ENCODE results near the gene SERPINB1. TPM values are rescaled to one million over a fixed set of nuclear protein-coding genes. Genes with fewer than 3 reads are reported as not detected.
A peak's percentile ranks its signal among the peaks of the same experiment; 100 is the strongest.

Gene SERPINB1
- total RNA-seq, 4 donors from 2014 or later = 284 to 1,204 (median 702) TPM

GRCh38 chr6:2865694-2866151 lies 24.1 kb upstream of the SERPINB1 start:
- Histone ChIP-seq H3K36me3 (no peaks in the 10 kb centered on the region), H3K4me3 (no peak overlapping the region), H3K9me3 (no peaks in the 10 kb centered on the region), H3K4me1 (peaks cover 0 to 12% (median 9%) of the 10 kb centered on the region in 3 donors), H3K27me3 (no peaks in the 10 kb centered on the region), H3K27ac (peak overlapping the region in 1 of 4 donors; percentile 29)
- 54 to 59% methylated on average over 4 of the region's 4 CpGs for WGBS, 2 donors
- DNase-seq = no peak
- intact Hi-C loops (cut with DNase I) = no loop called here
- TF ChIP-seq POLR2A (IDR thresholded peaks at IDR 0.05) (no peak), CTCF (IDR thresholded peaks at IDR 0.05) (no peak)

DNA sequence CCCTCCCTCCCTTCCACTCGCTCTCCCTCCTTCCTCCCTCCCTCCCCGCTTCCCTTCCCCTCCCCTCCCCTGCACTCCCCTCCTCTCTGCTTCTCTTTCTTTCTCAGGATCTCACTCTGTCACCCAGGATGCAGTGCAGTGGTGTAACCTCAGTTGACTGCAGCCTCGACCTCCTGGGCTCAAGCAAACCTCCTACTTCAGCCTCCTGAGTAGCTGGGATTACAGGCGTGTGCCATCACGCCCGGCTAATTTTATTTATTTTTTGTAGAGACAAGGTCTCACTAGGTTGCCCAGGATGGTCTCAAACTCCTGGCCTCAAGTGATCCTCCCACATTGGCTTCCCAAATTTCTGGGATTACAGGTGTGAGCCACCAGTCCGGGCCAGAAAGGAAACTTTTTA lies 23.6 kb upstream of the SERPINB1 start:
- H3K36me3 ChIP-seq = no peaks in the 10 kb centered on the region
- no peaks in the 10 kb centered on the region for H3K27me3 ChIP-seq
- H3K4me3 ChIP-seq = no peak overlapping the region
- H3K4me1 ChIP-seq = peaks cover 0 to 12% (median 9%) of the 10 kb centered on the region in 3 donors
- intact Hi-C loops (cut with DNase I) = no loop called here
- no peak for TF ChIP-seq CTCF (IDR thresholded peaks at IDR 0.05)
- no peak for TF ChIP-seq POLR2A (IDR thresholded peaks at IDR 0.05)
- no peak for DNase-seq
- peak overlapping the region in 1 of 4 donors; percentile 29 for H3K27ac ChIP-seq
- WGBS, 2 donors = 86 to 90% methylated on average over 5 to 6 of the region's 7 CpGs
- H3K9me3 ChIP-seq = no peaks in the 10 kb centered on the region

- Histone ChIP-seq H3K27ac (no peak overlapping the region), H3K9me3 (no peaks in the 10 kb centered on the region), H3K36me3 (no peaks in the 10 kb centered on the region), H3K4me1 (peaks cover 0 to 15% (median 9%) of the 10 kb centered on the region in 3 donors), H3K27me3 (no peaks in the 10 kb centered on the region), H3K4me3 (no peak overlapping the region)
- WGBS, 2 donors = 70 to 75% methylated on average over 1 to 2 of the region's 2 CpGs
- intact Hi-C loops (cut with DNase I) = no loop called here
- TF ChIP-seq POLR2A (IDR thresholded peaks at IDR 0.05) = no peak
- TF ChIP-seq CTCF (IDR thresholded peaks at IDR 0.05) = no peak
- DNase-seq = no peak
These were observed 22.2 kb upstream of the SERPINB1 start for GRCh38 chr6:2863901-2864300.

- intact Hi-C loops (cut with DNase I) = no loop called here
- no peak overlapping the region for H3K4me3 ChIP-seq
- TF ChIP-seq CTCF (IDR thresholded peaks at IDR 0.05) (no peak), POLR2A (IDR thresholded peaks at IDR 0.05) (no peak)
These were observed 21.1 kb upstream of the SERPINB1 start for GRCh38 chr6:2862712-2863181.

DNA sequence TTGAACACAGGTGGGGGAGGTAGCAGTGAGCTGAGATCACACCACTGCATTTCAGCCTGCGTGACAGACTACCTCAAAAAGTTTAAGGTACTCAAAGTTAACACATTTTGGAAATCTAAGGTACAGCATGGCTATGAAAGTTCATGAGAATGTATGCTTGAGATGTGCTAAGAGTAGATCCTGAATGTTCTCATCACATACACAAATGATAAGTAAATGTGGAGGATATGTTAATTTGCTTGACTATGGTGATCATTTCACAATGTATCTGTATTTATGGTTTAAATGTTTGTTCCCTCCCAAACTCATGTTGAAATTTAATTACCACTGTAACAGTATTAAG lies 20.1 kb upstream of the SERPINB1 start:
- no peaks in the 10 kb centered on the region for H3K36me3 ChIP-seq
- H3K4me1 ChIP-seq = peaks cover 7 to 36% (median 19%) of the 10 kb centered on the region in 3 donors
- no peak overlapping the region for H3K4me3 ChIP-seq
- no peak for DNase-seq
- no peaks in the 10 kb centered on the region for H3K27me3 ChIP-seq
- intact Hi-C loops (cut with DNase I) = no loop called here
- H3K9me3 ChIP-seq = no peaks in the 10 kb centered on the region
- no peak for TF ChIP-seq CTCF (IDR thresholded peaks at IDR 0.05)
- H3K27ac ChIP-seq = no peak overlapping the region
- no CpG with 5 or more reads among the region's 1 CpG for WGBS, 2 donors

More at GRCh38 chr6:2862712-2863181, 21.1 kb upstream of the SERPINB1 start:
- WGBS, 2 donors = 38 to 58% methylated on average over 3 of the region's 3 CpGs
- no peaks in the 10 kb centered on the region for H3K9me3 ChIP-seq
- no peaks in the 10 kb centered on the region for H3K27me3 ChIP-seq
- H3K27ac ChIP-seq = no peak overlapping the region
- no peak for DNase-seq
- H3K4me1 ChIP-seq = peaks cover 4 to 26% (median 12%) of the 10 kb centered on the region in 3 donors
- no peaks in the 10 kb centered on the region for H3K36me3 ChIP-seq

All from esophagus squamous epithelium (tissue), 5 donors.